OCI-LY3 (cell line): Measurements from ENCODE around the gene LMCD1.

Experiments
- EZH2phosphoT487 ChIP-seq: fragments of 200-600 bp; shearing (Covaris generic); IDR thresholded peaks from 2 replicates; pipeline ENCODE4 v1.6.1; 2018; ENCODE audit warnings: antibody characterized with exemption, mixed run types, low read depth
- TF ChIP-seq, protein P1 (sequence below): fragments of 200-600, 300-600 bp; sonication (generic); IDR thresholded peaks from 2 replicates; pipeline ENCODE4 v1.5.1; 2014; ENCODE audit warnings: antibody characterized with exemption, low read length, low read depth

DNA sequence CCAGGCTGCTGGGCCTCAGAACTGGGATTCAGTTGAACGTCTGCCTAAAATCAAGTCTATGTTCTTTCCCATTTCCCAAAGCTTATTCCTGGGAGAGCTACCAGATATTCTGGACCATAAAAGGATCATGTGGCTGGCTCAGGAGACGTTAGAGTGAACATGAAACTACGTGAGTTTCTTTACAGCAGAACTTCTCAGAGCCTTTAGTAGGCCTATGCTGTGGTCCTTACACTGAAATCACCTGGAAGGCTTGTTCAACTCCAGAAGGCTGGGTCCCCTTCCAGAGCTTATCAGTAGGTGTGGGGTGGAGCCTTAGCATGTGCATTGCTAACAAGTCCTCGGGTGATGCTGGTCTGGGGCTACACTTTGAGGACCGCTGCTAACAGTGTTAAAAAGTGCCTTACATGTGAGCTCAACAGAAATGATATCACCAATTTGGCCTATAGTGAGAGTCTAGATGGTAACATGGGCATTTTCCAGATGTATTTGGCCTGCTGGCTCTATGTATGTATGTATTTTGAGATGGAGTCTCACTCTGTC lies 50.7 kb downstream of the LMCD1 start:
- TF ChIP-seq, protein P1, sequence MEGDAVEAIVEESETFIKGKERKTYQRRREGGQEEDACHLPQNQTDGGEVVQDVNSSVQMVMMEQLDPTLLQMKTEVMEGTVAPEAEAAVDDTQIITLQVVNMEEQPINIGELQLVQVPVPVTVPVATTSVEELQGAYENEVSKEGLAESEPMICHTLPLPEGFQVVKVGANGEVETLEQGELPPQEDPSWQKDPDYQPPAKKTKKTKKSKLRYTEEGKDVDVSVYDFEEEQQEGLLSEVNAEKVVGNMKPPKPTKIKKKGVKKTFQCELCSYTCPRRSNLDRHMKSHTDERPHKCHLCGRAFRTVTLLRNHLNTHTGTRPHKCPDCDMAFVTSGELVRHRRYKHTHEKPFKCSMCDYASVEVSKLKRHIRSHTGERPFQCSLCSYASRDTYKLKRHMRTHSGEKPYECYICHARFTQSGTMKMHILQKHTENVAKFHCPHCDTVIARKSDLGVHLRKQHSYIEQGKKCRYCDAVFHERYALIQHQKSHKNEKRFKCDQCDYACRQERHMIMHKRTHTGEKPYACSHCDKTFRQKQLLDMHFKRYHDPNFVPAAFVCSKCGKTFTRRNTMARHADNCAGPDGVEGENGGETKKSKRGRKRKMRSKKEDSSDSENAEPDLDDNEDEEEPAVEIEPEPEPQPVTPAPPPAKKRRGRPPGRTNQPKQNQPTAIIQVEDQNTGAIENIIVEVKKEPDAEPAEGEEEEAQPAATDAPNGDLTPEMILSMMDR: no peak
- TF ChIP-seq EZH2phosphoT487: no peak
